GM18517 (cell line): Measurements from ENCODE around the gene CCDC86.

ENCODE experiments used
- ATAC-seq: cut with Tn5 transposase; IDR thresholded peaks from one replicate; pipeline ENCODE4 v1.9.1; 2021; ENCODE audit warnings: mild to moderate bottlenecking, moderate library complexity; ENCODE audit not compliant: unreplicated experiment

CCDC86 gene

DNA sequence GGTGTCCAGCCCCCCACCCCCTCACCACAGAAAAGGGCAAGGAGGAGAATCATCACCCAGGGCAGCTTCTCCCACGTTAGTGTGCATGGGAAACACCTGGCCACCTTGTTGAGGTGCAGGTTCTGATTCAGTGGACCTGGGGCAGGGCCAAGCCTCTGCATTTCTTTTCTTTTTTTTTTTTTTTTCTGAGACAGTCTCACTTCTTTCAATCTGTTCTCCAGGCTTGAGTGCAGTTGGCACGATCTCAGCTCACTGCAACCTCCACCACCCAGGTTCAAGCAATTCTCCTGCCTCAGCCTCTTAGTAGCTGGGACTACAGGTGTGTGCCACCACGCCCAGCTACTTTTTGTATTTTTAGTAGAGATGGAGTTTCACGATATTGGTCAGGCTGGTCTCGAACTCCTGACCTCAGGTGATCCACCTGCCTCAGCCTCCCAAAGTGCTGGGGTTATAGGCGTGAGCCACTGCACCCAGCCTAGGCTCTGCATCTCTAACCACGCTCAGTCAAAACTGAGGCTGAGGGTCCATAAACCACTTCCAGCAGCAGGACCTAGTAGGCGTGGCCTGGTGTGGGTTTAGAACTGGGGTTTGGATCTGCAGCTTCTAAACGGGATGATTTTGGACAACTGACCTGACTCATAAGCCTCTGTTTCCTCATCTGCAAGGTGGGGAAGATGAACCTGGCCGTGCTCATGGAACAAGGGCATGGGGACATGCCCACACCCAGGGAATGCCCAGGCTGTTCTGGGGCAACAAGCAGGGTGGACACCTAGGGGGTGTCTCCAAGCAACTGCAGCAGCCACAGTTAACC lies 26.2 kb downstream of the CCDC86 start:
- no peak for ATAC-seq

DNA sequence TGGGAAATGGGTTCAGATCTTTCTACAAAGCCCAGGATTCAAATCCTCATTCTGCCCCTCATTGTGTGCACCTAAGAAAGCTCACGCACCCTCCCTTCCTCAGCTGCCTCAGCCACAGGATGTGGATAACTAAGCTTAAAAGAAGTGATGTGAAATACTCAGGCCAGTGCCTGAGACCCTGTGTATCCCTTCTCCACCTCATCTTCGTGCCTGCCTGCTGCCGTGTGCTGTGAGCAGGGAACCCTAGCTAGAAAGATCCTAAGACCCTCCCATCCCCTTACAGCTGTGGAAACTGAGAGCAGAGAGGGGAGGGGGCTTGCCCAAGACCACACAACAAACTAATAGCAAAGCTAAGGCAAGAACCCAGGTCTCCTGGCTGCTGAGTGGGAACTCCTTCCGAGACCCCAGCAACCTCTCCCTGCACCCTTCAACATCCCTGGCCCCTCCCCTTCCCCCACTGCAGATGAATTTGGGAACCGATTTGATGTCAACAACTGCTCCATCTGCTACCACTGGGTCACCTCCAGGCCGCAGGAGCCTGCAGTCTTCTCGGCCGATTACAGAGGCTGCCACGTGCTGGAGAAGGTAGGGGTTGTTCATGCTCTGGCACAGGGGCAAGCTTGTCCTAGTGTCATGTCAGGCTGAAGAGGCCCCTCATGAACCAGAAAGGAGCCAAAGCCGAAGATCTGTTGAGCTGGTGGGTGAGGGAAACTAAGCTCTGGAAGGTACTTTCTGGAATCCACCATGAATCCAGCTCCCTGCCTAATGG lies 27.0 kb downstream of the CCDC86 start:
- no peak for ATAC-seq

DNA sequence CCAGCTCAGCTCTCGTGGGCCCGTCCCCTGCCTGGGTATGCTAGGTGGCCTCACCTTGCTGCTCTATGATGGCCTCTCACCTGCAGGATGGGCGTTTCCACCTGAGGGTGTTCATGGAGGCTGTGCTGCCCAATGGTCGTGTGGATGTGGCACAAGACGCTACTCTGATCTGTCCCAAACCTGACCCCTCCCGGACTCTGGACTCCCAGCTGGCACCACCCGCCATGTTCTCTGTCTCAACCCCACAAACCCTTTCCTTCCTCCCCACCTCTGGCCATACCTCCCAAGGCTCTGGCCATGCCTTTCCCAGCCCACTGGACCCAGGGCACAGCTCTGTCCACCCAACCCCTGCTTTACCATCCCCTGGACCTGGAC lies 27.5 kb downstream of the CCDC86 start:
- no peak for ATAC-seq

- no peak for ATAC-seq
Measured at GRCh38 chr11:60870276-60870675, 28.4 kb downstream of the CCDC86 start.

DNA sequence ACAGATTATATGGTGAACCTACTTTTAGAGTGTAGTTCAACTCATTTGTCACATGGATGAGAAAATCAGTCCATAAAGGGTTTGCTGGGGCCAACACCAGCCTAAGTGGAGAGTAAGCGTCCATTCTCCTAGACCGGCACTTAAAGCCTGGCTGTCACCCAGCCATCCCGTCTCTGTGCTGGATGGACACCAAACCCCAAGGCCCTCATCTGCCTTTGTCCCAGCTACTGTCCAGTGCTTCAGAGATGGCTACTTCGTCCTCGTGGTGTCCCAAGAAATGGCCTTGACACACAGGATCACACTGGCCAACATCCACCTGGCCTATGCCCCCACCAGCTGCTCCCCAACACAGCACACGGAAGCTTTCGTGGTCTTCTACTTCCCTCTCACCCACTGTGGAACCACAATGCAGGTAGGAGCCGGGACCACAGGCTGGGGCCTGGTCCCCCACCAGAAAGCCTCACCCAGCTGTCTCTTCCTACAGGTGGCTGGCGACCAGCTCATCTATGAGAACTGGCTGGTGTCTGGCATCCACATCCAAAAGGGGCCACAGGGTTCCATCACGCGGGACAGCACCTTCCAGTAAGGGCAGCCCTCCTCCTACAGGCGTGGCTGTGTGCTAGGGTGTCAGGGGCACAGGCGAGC lies 28.9 kb downstream of the CCDC86 start:
- no peak for ATAC-seq

GRCh38 chr11:60871378-60872061 lies 29.6 kb downstream of the CCDC86 start:
- no peak for ATAC-seq

GRCh38 chr11:60872124-60872960 lies 30.4 kb downstream of the CCDC86 start:
- no peak for ATAC-seq

DNA sequence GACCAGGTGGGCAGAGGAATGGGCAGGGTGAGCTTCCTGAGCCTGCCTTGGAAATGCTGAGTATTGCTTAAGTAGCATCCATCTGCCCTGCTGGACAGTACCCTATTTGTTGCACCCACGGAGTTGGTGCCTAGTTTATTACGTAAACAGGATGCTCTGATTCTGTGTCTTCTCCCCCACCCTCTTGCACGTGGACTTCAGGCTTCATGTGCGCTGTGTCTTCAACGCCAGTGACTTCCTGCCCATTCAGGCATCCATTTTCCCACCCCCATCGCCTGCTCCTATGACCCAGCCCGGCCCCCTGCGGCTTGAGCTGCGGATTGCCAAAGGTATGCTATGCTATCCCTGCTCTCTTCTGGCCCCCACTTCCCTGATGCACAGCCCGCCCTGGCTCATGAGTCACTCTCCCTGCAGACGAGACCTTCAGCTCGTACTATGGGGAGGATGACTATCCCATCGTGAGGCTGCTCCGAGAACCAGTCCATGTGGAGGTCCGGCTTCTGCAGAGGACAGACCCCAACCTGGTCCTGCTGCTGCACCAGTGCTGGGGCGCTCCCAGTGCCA lies 31.1 kb downstream of the CCDC86 start:
- no peak for ATAC-seq

GRCh38 chr11:60873533-60873932 lies 31.6 kb downstream of the CCDC86 start:
- ATAC-seq = no peak

- ATAC-seq = no peak
Measured at GRCh38 chr11:60874421-60875365, 32.8 kb downstream of the CCDC86 start.

- ATAC-seq = no peak
Measured at GRCh38 chr11:60875366-60876167, 33.7 kb downstream of the CCDC86 start.

DNA sequence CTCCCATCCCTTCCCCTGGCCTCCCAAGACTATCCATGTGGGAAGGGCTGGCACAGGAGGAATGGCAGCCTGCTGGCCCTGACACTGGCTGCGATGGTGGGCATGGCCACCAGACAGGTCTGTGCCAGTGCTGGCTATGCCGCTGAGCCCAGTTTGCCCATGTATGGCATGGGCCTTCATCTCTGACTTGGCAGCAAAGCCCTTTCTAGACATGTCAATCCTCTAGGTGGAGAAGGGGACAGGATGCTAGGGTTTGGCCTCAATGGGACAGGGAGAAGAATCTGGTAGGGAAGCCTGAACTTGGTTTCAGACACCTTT lies 34.2 kb downstream of the CCDC86 start:
- no peak for ATAC-seq

- no peak for ATAC-seq
Measured at GRCh38 chr11:60878245-60879101, 36.6 kb downstream of the CCDC86 start.

DNA sequence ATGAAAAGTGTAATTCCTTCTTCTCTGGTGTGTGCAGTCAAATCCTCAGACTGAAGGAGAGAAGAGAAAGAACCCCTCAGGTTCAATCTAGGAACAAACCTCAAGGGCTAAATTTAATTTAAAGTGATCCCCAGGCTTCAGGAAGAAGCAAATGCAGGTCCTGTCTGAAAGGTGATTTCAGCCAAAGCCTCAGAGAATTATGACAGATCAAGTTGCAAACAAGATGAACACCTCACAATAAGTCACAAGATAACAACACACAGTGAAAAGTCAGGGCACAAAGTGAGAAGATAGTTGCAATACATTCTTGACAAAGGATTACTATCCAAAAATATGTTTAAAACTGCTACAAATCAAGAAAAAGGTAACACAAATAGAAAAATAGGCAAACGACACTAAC lies 37.2 kb downstream of the CCDC86 start:
- no peak for ATAC-seq

DNA sequence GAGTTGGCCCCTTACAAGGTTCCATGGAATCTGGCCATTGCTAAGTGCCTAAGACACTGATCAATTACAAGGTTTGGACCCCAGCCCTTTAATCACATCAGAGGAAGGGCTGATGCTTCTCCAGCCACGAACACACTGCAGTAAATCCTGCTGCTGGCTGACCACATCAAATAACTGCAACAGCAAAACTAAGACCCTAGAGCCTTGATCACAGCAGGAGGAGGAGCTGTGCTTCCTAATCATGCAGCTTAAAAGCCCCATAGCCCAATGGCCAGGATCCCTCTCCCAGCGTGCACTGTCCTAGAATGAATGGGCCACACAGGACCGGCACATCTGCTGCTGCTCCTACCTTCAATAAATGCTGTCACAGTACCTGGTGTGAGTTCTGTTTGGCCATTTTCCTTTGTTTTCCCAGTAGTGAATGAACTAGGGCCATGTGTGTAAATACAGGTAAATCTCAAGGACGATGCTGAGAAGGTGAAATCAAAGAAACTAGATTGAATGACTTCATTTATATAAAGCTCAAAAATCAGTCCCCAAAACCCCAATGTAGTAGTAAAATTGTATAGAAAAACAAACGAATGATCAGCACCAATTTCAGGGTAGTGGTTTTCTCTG lies 38.2 kb downstream of the CCDC86 start:
- ATAC-seq = no peak

GRCh38 chr11:60880643-60881282 lies 38.9 kb downstream of the CCDC86 start:
- no peak for ATAC-seq
